PC-9 (cell line): ENCODE data around the gene DSTN. TPM values are rescaled to one million over a fixed set of nuclear protein-coding genes. Genes with fewer than 3 reads are reported as not detected.

Source experiments
- BruUV-seq: library from RNA; stranded (reverse); fragments of 400-500 nt; replicated peaks from 2 replicates; lab custom pipeline; 2021; lab: Mats Ljungman, UMichigan
- CTCF ChIA-PET: fragments of 300-600 bp; sonication (Branson Sonifier 250); formaldehyde crosslinking; loops from one replicate; lab custom pipeline; 2022; ENCODE audit warnings: antibody characterized with exemption; lab: Charles Lee
- POLR2A ChIA-PET: fragments of 300-600 bp; sonication (Branson Sonifier 250); formaldehyde crosslinking; loops from one replicate; lab custom pipeline; 2022; ENCODE audit warnings: antibody characterized with exemption; ENCODE audit not compliant: unreplicated experiment; lab: Charles Lee
- DNase-seq, 2 experiments: peaks; one replicate each; pipeline versions ENCODE4 v3.0.0 to v3.0.0-alpha.2; 2015 to 2022; ENCODE audit warnings: mixed read lengths in 1 of 2
- H2AFZ ChIP-seq: fragments of 200-600 bp; sonication (generic); 2 replicates; pipeline ENCODE4 v1.8.1; 2017; ENCODE audit warnings: antibody characterized with exemption
- H3F3A ChIP-seq: fragments of 200-600 bp; sonication (generic); 2 replicates; pipeline ENCODE4 v1.8.1; 2017; ENCODE audit warnings: antibody characterized with exemption, mild to moderate bottlenecking, low read depth; ENCODE audit not compliant: insufficient read depth
- H3K27ac ChIP-seq: fragments of 200-600 bp; sonication (generic); 2 replicates; pipeline ENCODE4 v1.6.1; 2016; ENCODE audit warnings: mixed run types
- H3K27me3 ChIP-seq: fragments of 200-600 bp; sonication (generic); 2 replicates; pipeline ENCODE4 v1.6.1; 2016; ENCODE audit warnings: low read depth, mixed run types; ENCODE audit not compliant: insufficient read depth
- H3K36me3 ChIP-seq: fragments of 200-600 bp; sonication (generic); 2 replicates; pipeline ENCODE4 v1.6.1; 2016; ENCODE audit warnings: low read depth, mixed run types
- H3K4me1 ChIP-seq: fragments of 200-600 bp; sonication (generic); replicated peaks from 2 replicates; pipeline ENCODE4 v1.6.1; 2016; ENCODE audit warnings: mixed run types; ENCODE audit not compliant: insufficient read depth
- H3K4me2 ChIP-seq: fragments of 200-600 bp; sonication (generic); 2 replicates; pipeline ENCODE4 v1.6.1; 2017; ENCODE audit warnings: mixed run types
- H3K4me3 ChIP-seq: fragments of 200-600 bp; sonication (generic); 2 replicates; pipeline ENCODE4 v1.6.1; 2016; ENCODE audit warnings: mixed run types
- H3K79me2 ChIP-seq: fragments of 200-600 bp; sonication (generic); 2 replicates; pipeline ENCODE4 v1.6.1; 2017; ENCODE audit warnings: low read depth, mixed run types
- H3K9me2 ChIP-seq: fragments of 200-600 bp; sonication (generic); 2 replicates; pipeline ENCODE4 v1.8.1; 2017; ENCODE audit warnings: mild to moderate bottlenecking; ENCODE audit not compliant: insufficient read depth
- H3K9me3 ChIP-seq: fragments of 200-600 bp; sonication (generic); 2 replicates; pipeline ENCODE4 v1.8.1; 2016; ENCODE audit warnings: low read depth; ENCODE audit not compliant: insufficient read depth
- H4K20me1 ChIP-seq: fragments of 200-600 bp; sonication (generic); 2 replicates; pipeline ENCODE4 v1.8.1; 2017; ENCODE audit not compliant: insufficient read depth
- EZH2 ChIP-seq: fragments of 200-600 bp; sonication (generic); IDR thresholded peaks from 2 replicates; pipeline ENCODE4 v1.8.0; 2017; ENCODE audit warnings: antibody characterized with exemption, low read depth
- intact Hi-C: fragments of 100-400 bp; cut with micrococcal nuclease; formaldehyde crosslinking; loops from one replicate; pipeline ENCODE4 v1.10.0; 2022; ENCODE audit not compliant: unreplicated experiment
- total RNA-seq: library from RNA; stranded (reverse); gene quantifications from 2 replicates; pipeline ENCODE4 v1.2.3, GENCODE V29; 2021
- TF ChIP-seq, protein P1 (sequence below): fragments of 200-600 bp; sonication (generic); conservative IDR thresholded peaks from 2 replicates; pipeline ENCODE4 v1.6.1; 2017; ENCODE audit warnings: mixed run types, antibody characterized with exemption, mild to moderate bottlenecking, moderate library complexity

Gene DSTN
- total RNA-seq, 1 experiment from 2014 or later: 366 TPM

DNA sequence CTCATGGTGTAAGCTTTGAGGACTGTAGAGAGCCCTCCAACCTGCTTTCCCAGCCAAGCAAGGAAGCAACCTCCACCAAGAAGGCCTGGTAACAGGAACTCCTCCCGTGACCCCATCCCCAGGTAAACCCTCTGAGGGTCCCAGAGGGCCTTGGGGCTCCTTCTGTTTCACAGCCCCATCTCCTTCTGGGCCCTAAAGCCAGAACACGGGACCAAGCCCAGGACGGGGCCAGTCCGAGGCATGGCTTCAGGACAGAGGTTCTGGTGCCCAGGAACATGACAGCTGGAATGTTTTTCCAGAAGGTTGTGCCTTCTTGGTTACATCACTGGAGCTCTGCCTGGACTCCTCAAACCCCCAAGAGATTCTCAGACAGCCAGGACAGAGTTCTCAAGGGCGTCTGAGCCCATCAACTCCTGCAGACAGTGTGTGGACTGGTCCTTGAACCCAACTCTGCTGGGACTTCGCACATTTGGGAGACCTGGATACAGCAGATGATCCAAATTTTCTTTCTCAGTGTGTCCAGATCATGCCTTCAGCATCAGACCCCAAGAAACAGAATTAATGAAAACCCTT lies 69.0 kb downstream of the DSTN start:
- Histone ChIP-seq H3K4me1 (no peaks in the 10 kb centered on the region), H3K9me2 (no peaks in the 10 kb centered on the region), H3K79me2 (no peaks in the 10 kb centered on the region), H2AFZ (no peak overlapping the region), H3K36me3 (no peaks in the 10 kb centered on the region), H4K20me1 (peaks cover 8% of the 10 kb centered on the region; the same call in 1 of the 2 replicates), H3F3A (no peaks in the 10 kb centered on the region), H3K4me3 (no peak overlapping the region), H3K27ac (no peak overlapping the region), H3K9me3 (no peaks in the 10 kb centered on the region), H3K4me2 (no peak overlapping the region), H3K27me3 (no peaks in the 10 kb centered on the region)
- POLR2A ChIA-PET: no interaction called here
- intact Hi-C loops: no loop called here
- BruUV-seq: no TSS peak
- DNase-seq: no peak
- TF ChIP-seq EZH2: no peak
- TF ChIP-seq, protein P1, sequence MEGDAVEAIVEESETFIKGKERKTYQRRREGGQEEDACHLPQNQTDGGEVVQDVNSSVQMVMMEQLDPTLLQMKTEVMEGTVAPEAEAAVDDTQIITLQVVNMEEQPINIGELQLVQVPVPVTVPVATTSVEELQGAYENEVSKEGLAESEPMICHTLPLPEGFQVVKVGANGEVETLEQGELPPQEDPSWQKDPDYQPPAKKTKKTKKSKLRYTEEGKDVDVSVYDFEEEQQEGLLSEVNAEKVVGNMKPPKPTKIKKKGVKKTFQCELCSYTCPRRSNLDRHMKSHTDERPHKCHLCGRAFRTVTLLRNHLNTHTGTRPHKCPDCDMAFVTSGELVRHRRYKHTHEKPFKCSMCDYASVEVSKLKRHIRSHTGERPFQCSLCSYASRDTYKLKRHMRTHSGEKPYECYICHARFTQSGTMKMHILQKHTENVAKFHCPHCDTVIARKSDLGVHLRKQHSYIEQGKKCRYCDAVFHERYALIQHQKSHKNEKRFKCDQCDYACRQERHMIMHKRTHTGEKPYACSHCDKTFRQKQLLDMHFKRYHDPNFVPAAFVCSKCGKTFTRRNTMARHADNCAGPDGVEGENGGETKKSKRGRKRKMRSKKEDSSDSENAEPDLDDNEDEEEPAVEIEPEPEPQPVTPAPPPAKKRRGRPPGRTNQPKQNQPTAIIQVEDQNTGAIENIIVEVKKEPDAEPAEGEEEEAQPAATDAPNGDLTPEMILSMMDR: no peak
- CTCF ChIA-PET: interaction anchor here (0.7 kb wide), 1 partner anchor 59 kb away, joined by 6 read pairs; no protein-coding TSS in a partner anchor

DNA sequence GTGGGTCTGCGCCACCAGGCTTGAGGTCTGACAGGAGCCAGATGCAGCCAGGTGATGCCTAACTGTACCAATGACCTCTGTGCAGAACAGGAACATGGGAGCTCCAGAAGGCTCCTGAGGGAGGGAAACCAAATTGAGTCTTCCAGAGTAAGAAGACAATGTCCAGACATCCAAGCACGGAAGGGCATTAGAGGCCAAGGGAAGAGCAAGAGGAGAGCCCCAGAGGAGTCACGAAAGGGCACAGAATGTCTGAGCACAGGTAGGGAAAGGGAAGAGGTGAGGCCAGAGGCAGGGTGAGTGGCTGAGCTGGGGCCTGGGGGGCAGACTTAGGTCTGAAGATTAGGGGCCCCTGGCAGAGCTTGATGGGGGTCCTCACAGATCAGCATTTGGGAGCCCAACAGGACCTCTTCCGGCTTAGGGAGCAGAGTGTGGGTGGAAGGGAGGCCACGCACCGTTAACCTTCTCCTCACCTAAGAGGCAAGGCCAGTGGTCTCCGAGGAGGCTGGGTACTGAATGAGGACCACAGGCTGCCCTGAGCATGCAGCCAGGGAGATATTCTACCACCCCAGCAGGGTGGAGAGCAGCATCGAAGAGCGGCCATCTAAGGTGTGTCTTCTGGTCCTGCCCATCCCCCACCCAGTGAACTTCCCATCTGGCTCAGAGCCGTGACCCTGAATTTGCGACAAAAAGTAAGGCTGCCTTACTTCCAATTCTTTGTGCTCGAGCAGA lies 70.4 kb downstream of the DSTN start:
- Histone ChIP-seq H3K9me2 (no peaks in the 10 kb centered on the region), H2AFZ (no peak overlapping the region), H3K27ac (no peak overlapping the region), H3K9me3 (no peaks in the 10 kb centered on the region), H3K36me3 (no peaks in the 10 kb centered on the region), H3K4me2 (no peak overlapping the region), H3K4me1 (no peaks in the 10 kb centered on the region), H3K79me2 (no peaks in the 10 kb centered on the region), H3K4me3 (no peak overlapping the region), H3F3A (no peaks in the 10 kb centered on the region), H3K27me3 (no peaks in the 10 kb centered on the region), H4K20me1 (peaks cover 12% of the 10 kb centered on the region; the same call in 1 of the 2 replicates)
- intact Hi-C loops: no loop called here
- BruUV-seq: no TSS peak
- DNase-seq: no peak
- TF ChIP-seq, protein P1: no peak
- no peak for TF ChIP-seq EZH2
- ChIA-PET POLR2A (no interaction called here), CTCF (no interaction called here)

DNA sequence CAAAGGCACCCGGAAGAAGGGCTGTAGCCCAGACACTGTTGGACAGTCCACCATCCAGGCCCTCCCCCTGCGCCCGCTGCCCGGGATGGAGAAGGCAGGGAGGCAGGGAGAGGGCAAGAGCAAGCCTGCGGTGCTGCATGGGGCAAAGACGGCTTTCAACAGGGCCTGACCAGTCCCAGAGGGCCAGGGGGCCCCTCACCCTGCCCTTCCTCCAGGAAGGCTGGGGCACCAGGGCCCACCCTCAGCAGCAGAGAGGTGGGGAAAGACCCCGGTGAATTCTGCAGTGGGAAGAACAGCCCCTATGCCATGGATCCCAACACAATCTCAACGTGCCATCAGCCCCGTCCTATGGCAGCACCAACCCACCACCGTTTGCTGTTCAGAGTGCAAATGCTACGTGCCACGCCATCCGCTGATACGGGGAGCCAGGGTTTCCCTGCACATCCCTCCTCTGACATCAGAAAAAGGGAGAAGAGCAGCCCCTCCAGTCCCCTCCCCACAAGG lies 71.1 kb downstream of the DSTN start:
- H3K27me3 ChIP-seq: no peaks in the 10 kb centered on the region
- no peaks in the 10 kb centered on the region for H3K79me2 ChIP-seq
- intact Hi-C loops: no loop called here
- TF ChIP-seq EZH2: no peak
- TF ChIP-seq, protein P1: no peak
- no peaks in the 10 kb centered on the region for H3K9me2 ChIP-seq
- no peaks in the 10 kb centered on the region for H3F3A ChIP-seq
- no TSS peak for BruUV-seq
- H4K20me1 ChIP-seq: peaks cover 15% of the 10 kb centered on the region; the same call in 1 of the 2 replicates
- no peaks in the 10 kb centered on the region for H3K4me1 ChIP-seq
- ChIA-PET POLR2A (no interaction called here), CTCF (no interaction called here)
- no peaks in the 10 kb centered on the region for H3K36me3 ChIP-seq
- H2AFZ ChIP-seq: no peak overlapping the region
- DNase-seq: no peak
- no peaks in the 10 kb centered on the region for H3K9me3 ChIP-seq
- H3K4me2 ChIP-seq: no peak overlapping the region
- no peak overlapping the region for H3K4me3 ChIP-seq
- H3K27ac ChIP-seq: no peak overlapping the region
